ENCODE data around the gene TYW3.

- TF ChIP-seq CTCF (IDR thresholded peaks at IDR 0.05), result no peak
- no peak for TF ChIP-seq EP300 (IDR thresholded peaks at IDR 0.05)
- no peak for TF ChIP-seq POLR2A (IDR thresholded peaks at IDR 0.05)
Observed at GRCh38 chr1:74790453-74790852, 57.5 kb downstream of the TYW3 start.

Data from ovary (tissue), 3 donors.